GM23338 (cell line): ENCODE measurements around the gene KIFAP3. TPM values are rescaled to one million over a fixed set of nuclear protein-coding genes. Genes with fewer than 3 reads are reported as not detected.

Experiments used
- CREB1 ChIP-seq: fragments of 250-450 bp; sonication (Bioruptor Pico); IDR thresholded peaks from 2 replicates; pipeline ENCODE4 v1.5.0; 2020; ENCODE audit warnings: low read depth, mild to moderate bottlenecking, moderate library complexity
- EZH2phosphoT487 ChIP-seq: fragments of 200-600 bp; sonication (generic); IDR thresholded peaks from one replicate; pipeline ENCODE4 v1.8.1; 2018; ENCODE audit warnings: antibody characterized with exemption; ENCODE audit not compliant: unreplicated experiment
- JUNB ChIP-seq: IDR thresholded peaks from one replicate; pipeline ENCODE4 v1.6.1; 2016; ENCODE audit warnings: antibody characterized with exemption; ENCODE audit not compliant: unreplicated experiment
- POLR2AphosphoS5 ChIP-seq: IDR thresholded peaks from 2 replicates; pipeline ENCODE4 v1.6.1; 2016; ENCODE audit warnings: antibody characterized with exemption, low read depth
- STAT1 ChIP-seq: IDR thresholded peaks from one replicate; pipeline ENCODE4 v1.6.1; 2016; ENCODE audit warnings: antibody characterized with exemption; ENCODE audit not compliant: unreplicated experiment
- ZNF331 ChIP-seq: fragments of 250-450 bp; sonication (Bioruptor Pico); IDR thresholded peaks from 2 replicates; pipeline ENCODE4 v1.5.0; 2020; ENCODE audit warnings: low read depth, mild to moderate bottlenecking, moderate library complexity
- polyA plus RNA-seq: library from polyadenylated mRNA; unstranded; fragments of >200 nt; fragmentation: Nextera tagmentation; extraction: Ambion mirVana; gene quantifications from 2 replicates; pipeline ENCODE4 v1.2.1, GENCODE V29; 2016
- total RNA-seq: library from RNA; depleted of rRNA; stranded (reverse); fragments of >200 nt; shearing (Covaris generic); gene quantifications from 2 replicates; pipeline ENCODE4 v1.2.3, GENCODE V29; 2014
- TF ChIP-seq, protein P1 (sequence below): fragments of 250-450 bp; sonication (Bioruptor Pico); IDR thresholded peaks from 2 replicates; pipeline ENCODE4 v1.5.0; 2020; ENCODE audit warnings: mild to moderate bottlenecking, moderate library complexity
- TF ChIP-seq, protein P2 (sequence below), 2 experiments: fragments of 200-600 bp in 1 of 2; sonication (generic) in 1 of 2; conservative IDR thresholded peaks; 2 replicates each; pipeline versions ENCODE4 v1.5.1 to v1.6.1; 2016 to 2017; ENCODE audit warnings: antibody characterized with exemption in 2 of 2, low read depth in 2 of 2, mild to moderate bottlenecking in 2 of 2, moderate library complexity in 1 of 2

The KIFAP3 gene
- total and polyA plus RNA-seq, 2 experiments from 2014 or later, result 2.7 to 3.1 TPM

DNA sequence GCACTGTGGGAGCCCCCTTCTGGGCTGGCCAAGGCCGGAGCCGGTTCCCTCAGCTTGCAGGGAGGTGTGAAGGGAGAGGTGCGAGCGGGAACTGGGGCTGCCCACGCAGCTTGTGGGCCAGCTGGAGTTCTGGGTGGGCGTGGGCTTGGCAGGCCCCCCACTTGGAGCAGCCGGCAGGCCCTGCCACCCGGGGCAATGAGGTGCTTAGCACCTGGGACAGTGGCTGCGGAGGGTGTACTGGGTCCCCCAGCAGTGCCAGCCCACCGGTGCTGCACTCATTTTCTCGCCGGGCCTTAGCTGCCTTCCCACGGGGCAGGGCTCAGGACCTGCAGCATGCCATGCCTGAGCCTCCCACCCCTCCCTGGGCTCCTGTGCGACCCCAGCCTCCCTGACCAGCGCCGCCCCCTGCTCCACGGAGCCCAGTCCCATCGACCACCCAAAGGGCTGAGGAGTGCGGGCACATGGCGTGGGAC, 192.4 kb downstream of the KIFAP3 start (continued):
- TF ChIP-seq, protein P1, sequence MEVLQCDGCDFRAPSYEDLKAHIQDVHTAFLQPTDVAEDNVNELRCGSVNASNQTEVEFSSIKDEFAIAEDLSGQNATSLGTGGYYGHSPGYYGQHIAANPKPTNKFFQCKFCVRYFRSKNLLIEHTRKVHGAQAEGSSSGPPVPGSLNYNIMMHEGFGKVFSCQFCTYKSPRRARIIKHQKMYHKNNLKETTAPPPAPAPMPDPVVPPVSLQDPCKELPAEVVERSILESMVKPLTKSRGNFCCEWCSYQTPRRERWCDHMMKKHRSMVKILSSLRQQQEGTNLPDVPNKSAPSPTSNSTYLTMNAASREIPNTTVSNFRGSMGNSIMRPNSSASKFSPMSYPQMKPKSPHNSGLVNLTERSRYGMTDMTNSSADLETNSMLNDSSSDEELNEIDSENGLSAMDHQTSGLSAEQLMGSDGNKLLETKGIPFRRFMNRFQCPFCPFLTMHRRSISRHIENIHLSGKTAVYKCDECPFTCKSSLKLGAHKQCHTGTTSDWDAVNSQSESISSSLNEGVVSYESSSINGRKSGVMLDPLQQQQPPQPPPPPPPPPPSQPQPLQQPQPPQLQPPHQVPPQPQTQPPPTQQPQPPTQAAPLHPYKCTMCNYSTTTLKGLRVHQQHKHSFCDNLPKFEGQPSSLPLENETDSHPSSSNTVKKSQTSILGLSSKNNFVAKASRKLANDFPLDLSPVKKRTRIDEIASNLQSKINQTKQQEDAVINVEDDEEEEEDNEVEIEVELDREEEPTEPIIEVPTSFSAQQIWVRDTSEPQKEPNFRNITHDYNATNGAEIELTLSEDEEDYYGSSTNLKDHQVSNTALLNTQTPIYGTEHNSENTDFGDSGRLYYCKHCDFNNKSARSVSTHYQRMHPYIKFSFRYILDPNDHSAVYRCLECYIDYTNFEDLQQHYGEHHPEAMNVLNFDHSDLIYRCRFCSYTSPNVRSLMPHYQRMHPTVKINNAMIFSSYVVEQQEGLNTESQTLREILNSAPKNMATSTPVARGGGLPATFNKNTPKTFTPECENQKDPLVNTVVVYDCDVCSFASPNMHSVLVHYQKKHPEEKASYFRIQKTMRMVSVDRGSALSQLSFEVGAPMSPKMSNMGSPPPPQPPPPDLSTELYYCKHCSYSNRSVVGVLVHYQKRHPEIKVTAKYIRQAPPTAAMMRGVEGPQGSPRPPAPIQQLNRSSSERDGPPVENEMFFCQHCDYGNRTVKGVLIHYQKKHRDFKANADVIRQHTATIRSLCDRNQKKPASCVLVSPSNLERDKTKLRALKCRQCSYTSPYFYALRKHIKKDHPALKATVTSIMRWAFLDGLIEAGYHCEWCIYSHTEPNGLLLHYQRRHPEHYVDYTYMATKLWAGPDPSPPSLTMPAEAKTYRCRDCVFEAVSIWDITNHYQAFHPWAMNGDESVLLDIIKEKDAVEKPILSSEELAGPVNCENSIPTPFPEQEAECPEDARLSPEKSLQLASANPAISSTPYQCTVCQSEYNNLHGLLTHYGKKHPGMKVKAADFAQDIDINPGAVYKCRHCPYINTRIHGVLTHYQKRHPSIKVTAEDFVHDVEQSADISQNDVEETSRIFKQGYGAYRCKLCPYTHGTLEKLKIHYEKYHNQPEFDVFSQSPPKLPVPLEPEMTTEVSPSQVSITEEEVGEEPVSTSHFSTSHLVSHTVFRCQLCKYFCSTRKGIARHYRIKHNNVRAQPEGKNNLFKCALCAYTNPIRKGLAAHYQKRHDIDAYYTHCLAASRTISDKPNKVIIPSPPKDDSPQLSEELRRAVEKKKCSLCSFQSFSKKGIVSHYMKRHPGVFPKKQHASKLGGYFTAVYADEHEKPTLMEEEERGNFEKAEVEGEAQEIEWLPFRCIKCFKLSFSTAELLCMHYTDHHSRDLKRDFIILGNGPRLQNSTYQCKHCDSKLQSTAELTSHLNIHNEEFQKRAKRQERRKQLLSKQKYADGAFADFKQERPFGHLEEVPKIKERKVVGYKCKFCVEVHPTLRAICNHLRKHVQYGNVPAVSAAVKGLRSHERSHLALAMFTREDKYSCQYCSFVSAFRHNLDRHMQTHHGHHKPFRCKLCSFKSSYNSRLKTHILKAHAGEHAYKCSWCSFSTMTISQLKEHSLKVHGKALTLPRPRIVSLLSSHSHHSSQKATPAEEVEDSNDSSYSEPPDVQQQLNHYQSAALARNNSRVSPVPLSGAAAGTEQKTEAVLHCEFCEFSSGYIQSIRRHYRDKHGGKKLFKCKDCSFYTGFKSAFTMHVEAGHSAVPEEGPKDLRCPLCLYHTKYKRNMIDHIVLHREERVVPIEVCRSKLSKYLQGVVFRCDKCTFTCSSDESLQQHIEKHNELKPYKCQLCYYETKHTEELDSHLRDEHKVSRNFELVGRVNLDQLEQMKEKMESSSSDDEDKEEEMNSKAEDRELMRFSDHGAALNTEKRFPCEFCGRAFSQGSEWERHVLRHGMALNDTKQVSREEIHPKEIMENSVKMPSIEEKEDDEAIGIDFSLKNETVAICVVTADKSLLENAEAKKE (CRISPR knock-in tag), result no peak
- TF ChIP-seq, protein P2, sequence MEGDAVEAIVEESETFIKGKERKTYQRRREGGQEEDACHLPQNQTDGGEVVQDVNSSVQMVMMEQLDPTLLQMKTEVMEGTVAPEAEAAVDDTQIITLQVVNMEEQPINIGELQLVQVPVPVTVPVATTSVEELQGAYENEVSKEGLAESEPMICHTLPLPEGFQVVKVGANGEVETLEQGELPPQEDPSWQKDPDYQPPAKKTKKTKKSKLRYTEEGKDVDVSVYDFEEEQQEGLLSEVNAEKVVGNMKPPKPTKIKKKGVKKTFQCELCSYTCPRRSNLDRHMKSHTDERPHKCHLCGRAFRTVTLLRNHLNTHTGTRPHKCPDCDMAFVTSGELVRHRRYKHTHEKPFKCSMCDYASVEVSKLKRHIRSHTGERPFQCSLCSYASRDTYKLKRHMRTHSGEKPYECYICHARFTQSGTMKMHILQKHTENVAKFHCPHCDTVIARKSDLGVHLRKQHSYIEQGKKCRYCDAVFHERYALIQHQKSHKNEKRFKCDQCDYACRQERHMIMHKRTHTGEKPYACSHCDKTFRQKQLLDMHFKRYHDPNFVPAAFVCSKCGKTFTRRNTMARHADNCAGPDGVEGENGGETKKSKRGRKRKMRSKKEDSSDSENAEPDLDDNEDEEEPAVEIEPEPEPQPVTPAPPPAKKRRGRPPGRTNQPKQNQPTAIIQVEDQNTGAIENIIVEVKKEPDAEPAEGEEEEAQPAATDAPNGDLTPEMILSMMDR (conservative IDR thresholded peaks at IDR 0.05; ENCODE audit: low read depth in 2 of 2), result no peak
- no peak for TF ChIP-seq CREB1 (CRISPR knock-in tag)
- no peak for TF ChIP-seq ZNF331 (CRISPR knock-in tag)
- TF ChIP-seq EZH2phosphoT487, result no peak
- TF ChIP-seq JUNB, result no peak
- TF ChIP-seq STAT1, result no peak
- TF ChIP-seq POLR2AphosphoS5, result no peak
